ENCODE measurements around the gene MLYCD. TPM values are rescaled to one million over a fixed set of nuclear protein-coding genes. Genes with fewer than 3 reads are reported as not detected.

The MLYCD gene
- total and polyA plus RNA-seq, 2 donors from 2014 or later = 8.8 to 9.1 TPM

DNA sequence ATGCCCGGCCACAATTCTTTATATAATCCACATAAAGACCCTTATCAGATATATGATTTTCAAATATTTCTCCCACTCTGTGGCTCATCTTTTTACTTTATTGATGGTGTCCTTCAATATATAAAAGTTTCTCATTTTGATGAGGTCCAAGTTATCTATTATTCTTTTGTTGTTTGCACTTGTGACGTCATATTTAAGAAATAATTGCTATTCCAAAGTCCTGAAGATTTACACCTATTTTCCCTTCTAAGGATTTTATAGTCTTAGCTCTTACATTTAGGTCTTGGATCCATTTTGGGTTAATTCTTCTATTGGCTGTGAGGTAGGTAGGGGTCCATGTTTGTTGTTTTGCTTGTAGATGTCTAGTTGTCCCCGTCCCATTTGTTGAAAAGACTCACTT lies 3.0 kb upstream of the MLYCD start:
- H3K9ac ChIP-seq (ENCODE audit: low read length in 3 of 3) = no peak overlapping the region
- no peaks in the 10 kb centered on the region for H3K27me3 ChIP-seq (ENCODE audit: control insufficient read depth, insufficient read depth, low read length)
- H3K9me3 ChIP-seq (ENCODE audit: control insufficient read depth in 2 of 3, insufficient read depth in 1 of 3, low read length in 3 of 3) = no peaks in the 10 kb centered on the region
- no peaks in the 10 kb centered on the region for H3K36me3 ChIP-seq (ENCODE audit: control insufficient read depth in 2 of 3, insufficient read depth in 3 of 3, low read length in 3 of 3)
- FAIRE-seq (no peak), DNase-seq (no peak)
- H3K4me1 ChIP-seq (ENCODE audit: control insufficient read depth in 2 of 3, insufficient read depth in 2 of 3, low read depth in 1 of 3, low read length in 3 of 3) = peaks cover 0 to 11% (median 6%) of the 10 kb centered on the region in 3 donors
- TF ChIP-seq CTCF (IDR thresholded peaks at IDR 0.05; ENCODE audit: borderline replicate concordance, extremely low read depth, insufficient read depth) = no peak
- H3K27ac ChIP-seq (ENCODE audit: low read depth in 2 of 2, low read length in 2 of 2) = no peak overlapping the region
- intact Hi-C loops (cut with DNase I) = no loop called here
- no peak overlapping the region for H3K4me3 ChIP-seq (ENCODE audit: low read length in 3 of 3)

DNA sequence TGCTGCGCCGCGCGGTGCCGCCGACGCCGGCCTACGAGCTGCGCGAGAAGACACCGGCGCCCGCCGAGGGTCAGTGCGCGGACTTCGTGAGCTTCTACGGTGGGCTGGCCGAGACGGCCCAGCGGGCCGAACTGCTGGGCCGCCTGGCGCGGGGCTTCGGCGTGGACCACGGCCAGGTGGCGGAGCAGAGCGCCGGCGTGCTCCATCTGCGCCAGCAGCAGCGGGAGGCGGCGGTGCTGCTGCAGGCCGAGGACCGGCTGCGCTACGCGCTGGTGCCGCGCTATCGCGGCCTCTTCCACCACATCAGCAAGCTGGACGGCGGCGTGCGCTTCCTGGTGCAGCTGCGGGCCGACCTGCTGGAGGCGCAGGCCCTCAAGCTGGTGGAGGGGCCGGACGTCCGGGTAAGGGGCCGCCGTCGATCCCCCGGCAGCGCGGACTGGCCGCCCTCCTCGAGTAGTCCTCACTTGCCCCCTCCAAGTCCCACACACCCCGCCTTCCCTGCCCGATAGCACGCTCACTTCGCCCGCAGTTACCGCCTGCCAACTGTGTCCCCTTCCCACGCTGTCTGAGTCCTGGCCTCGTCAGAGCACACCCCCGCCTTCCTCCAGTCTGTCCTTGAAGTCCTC lies 470 bp downstream of the MLYCD start:
- peak; percentile 50 to 87 (median 68) for DNase-seq
- H3K4me1 ChIP-seq (ENCODE audit: control insufficient read depth in 2 of 3, insufficient read depth in 2 of 3, low read depth in 1 of 3, low read length in 3 of 3) = peaks cover 0 to 11% (median 6%) of the 10 kb centered on the region in 3 donors
- FAIRE-seq = no peak
- no peaks in the 10 kb centered on the region for H3K9me3 ChIP-seq (ENCODE audit: control insufficient read depth in 2 of 3, insufficient read depth in 1 of 3, low read length in 3 of 3)
- H3K4me3 ChIP-seq (ENCODE audit: low read length in 3 of 3) = peak overlapping the region; percentile 48 to 82 (median 75)
- H3K27ac ChIP-seq (ENCODE audit: low read depth in 2 of 2, low read length in 2 of 2) = peak overlapping the region; percentile 85 to 88
- H3K9ac ChIP-seq (ENCODE audit: low read length in 3 of 3) = peak overlapping the region; percentile 20 to 83 (median 37)
- intact Hi-C loops (cut with DNase I) = no loop called here
- TF ChIP-seq CTCF (IDR thresholded peaks at IDR 0.05; ENCODE audit: borderline replicate concordance, extremely low read depth, insufficient read depth) = no peak
- no peaks in the 10 kb centered on the region for H3K27me3 ChIP-seq (ENCODE audit: control insufficient read depth, insufficient read depth, low read length)
- peaks cover 0 to 4% (median 0%) of the 10 kb centered on the region in 3 donors for H3K36me3 ChIP-seq (ENCODE audit: control insufficient read depth in 2 of 3, insufficient read depth in 3 of 3, low read length in 3 of 3)

GRCh38 chr16:83899978-83900377 lies 1.1 kb downstream of the MLYCD start:
- TF ChIP-seq CTCF (IDR thresholded peaks at IDR 0.05; ENCODE audit: borderline replicate concordance, extremely low read depth, insufficient read depth) = no peak
- intact Hi-C loops (cut with DNase I) = no loop called here
- peak overlapping the region; percentile 85 to 88 for H3K27ac ChIP-seq (ENCODE audit: low read depth in 2 of 2, low read length in 2 of 2)
- H3K36me3 ChIP-seq (ENCODE audit: control insufficient read depth in 2 of 3, insufficient read depth in 3 of 3, low read length in 3 of 3) = peaks cover 0 to 4% (median 0%) of the 10 kb centered on the region in 3 donors
- DNase-seq (no peak), FAIRE-seq (no peak)
- H3K27me3 ChIP-seq (ENCODE audit: control insufficient read depth, insufficient read depth, low read length) = no peaks in the 10 kb centered on the region
- H3K4me3 ChIP-seq (ENCODE audit: low read length in 3 of 3) = peak overlapping the region; percentile 48 to 82 (median 75)
- H3K9ac ChIP-seq (ENCODE audit: low read length in 3 of 3) = peak overlapping the region; percentile 20 to 83 (median 37)
- peaks cover 0 to 11% (median 6%) of the 10 kb centered on the region in 3 donors for H3K4me1 ChIP-seq (ENCODE audit: control insufficient read depth in 2 of 3, insufficient read depth in 2 of 3, low read depth in 1 of 3, low read length in 3 of 3)
- no peaks in the 10 kb centered on the region for H3K9me3 ChIP-seq (ENCODE audit: control insufficient read depth in 2 of 3, insufficient read depth in 1 of 3, low read length in 3 of 3)

All from kidney (tissue), 14 donors.